Lower leg skin (tissue), 3 donors: ENCODE data around the gene MYDGF.

ENCODE experiments used
- CTCF ChIP-seq, 3 donors: fragments of 450-650 bp; IDR thresholded peaks; one replicate each; pipeline ENCODE4 v1.5.1; 2016; ENCODE audit warnings: antibody characterized with exemption in 3 of 3, mild to moderate bottlenecking in 3 of 3, moderate library complexity in 2 of 3
- POLR2A ChIP-seq, 2 donors: fragments of 450-650 bp; IDR thresholded peaks; one replicate each; pipeline ENCODE4 v1.6.1; 2016 to 2017; ENCODE audit warnings: antibody characterized with exemption in 2 of 2, mild to moderate bottlenecking in 1 of 2, moderate library complexity in 1 of 2

GRCh38 chr19:4697304-4697703 lies 27.2 kb upstream of the MYDGF start:
- no peak for TF ChIP-seq CTCF (IDR thresholded peaks at IDR 0.05)
- TF ChIP-seq POLR2A (IDR thresholded peaks at IDR 0.05), result no peak
